Measurements from ENCODE around the gene KLHL33.

KLHL33 gene

DNA sequence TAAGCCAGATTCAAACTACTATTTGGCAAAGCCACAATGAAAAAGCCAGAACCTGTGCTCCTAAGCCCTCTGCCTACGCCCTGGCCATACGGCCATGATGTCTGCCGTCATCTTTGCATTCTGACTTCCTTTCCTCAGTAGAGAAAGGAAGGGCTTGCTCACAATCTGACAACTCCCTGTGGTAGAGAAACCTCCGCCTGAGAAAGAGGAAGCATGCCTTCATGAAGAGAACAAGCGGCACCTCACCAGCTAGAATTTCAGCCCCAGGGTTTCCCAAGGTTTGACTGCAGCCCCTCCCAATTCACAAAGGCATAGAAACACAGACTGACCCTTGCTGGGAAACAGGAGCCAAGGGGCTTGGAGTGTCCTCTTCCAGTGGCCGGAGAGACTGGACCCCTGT is 48.4 kb downstream of the KLHL33 start:
- FAIRE-seq, result no peak
- no peak for DNase-seq (ENCODE audit: insufficient read length, low spot score)
- TF ChIP-seq POU2F2 (IDR thresholded peaks at IDR 0.05; ENCODE audit: low read depth, low read length), result no peak
- TF ChIP-seq SPI1 (IDR thresholded peaks at IDR 0.05; ENCODE audit: low read depth, low read length), result no peak
- no peak for TF ChIP-seq TAF1 (IDR thresholded peaks at IDR 0.05; ENCODE audit: low read depth, low read length)
- TF ChIP-seq PAX5 (IDR thresholded peaks at IDR 0.05; ENCODE audit: insufficient read depth, low read length, severe bottlenecking), result no peak
- no peak for TF ChIP-seq POLR2A (IDR thresholded peaks at IDR 0.05; ENCODE audit: low read depth, low read length)
- no peak for TF ChIP-seq POLR2AphosphoS5 (IDR thresholded peaks at IDR 0.05; ENCODE audit: low read depth, low read length)

DNA sequence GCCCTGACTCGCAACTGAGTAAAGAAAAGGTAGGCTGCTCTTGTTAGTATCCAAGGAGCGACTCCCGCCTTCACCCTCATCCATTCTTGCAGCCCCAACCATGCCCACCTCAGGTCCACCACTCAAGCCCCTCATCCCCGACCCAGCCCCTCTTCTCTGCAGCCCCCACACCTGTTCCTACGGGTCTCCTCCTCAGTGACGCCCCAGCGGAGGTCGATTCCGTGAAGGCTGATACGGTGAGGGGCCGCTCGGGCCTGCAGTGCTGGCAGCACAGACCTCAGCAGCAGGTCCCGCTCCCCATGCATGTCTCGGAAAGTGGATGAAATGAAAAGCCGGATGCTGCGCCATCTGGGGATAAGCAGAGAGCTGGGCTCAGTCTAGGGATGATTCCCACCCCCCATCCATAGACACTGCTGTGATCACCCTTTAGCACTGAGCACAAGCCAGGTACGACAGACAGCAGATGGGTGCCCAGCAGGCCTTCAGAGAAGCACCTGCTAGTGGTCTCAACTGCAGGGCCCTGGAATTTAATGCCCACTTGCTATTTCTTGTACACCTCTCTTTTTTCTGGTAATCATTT is 49.6 kb downstream of the KLHL33 start:
- TF ChIP-seq POU2F2 (IDR thresholded peaks at IDR 0.05; ENCODE audit: low read depth, low read length), result no peak
- no peak for TF ChIP-seq SPI1 (IDR thresholded peaks at IDR 0.05; ENCODE audit: low read depth, low read length)
- TF ChIP-seq PAX5 (IDR thresholded peaks at IDR 0.05; ENCODE audit: insufficient read depth, low read length, severe bottlenecking), result no peak
- TF ChIP-seq POLR2AphosphoS5 (IDR thresholded peaks at IDR 0.05; ENCODE audit: low read depth, low read length), result no peak
- no peak for TF ChIP-seq TAF1 (IDR thresholded peaks at IDR 0.05; ENCODE audit: low read depth, low read length)
- TF ChIP-seq POLR2A (IDR thresholded peaks at IDR 0.05; ENCODE audit: low read depth, low read length), result no peak
- no peak for DNase-seq (ENCODE audit: insufficient read length, low spot score)
- no peak for FAIRE-seq

DNA sequence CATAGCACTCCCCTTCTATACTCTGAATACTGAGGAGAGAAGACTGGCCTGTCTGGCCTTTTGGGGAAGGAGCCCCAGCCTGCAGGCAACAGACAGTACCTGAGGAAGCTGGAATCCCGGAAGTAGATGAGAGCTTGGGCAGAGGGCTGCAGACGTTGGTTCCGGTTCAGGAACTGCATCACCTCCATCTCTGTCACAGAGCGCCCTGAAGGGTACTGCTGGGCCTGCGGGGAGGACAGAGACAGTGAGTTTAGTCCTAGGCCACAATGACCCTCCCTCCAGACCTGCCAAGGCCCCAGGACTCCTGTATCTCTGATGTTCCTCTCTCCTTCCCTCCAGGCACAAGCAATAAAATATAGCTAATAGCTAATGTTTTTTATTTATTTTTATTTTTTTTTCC is 51.1 kb downstream of the KLHL33 start:
- no peak for TF ChIP-seq PAX5 (IDR thresholded peaks at IDR 0.05; ENCODE audit: insufficient read depth, low read length, severe bottlenecking)
- TF ChIP-seq POU2F2 (IDR thresholded peaks at IDR 0.05; ENCODE audit: low read depth, low read length), result no peak
- TF ChIP-seq POLR2A (IDR thresholded peaks at IDR 0.05; ENCODE audit: low read depth, low read length), result no peak
- TF ChIP-seq TAF1 (IDR thresholded peaks at IDR 0.05; ENCODE audit: low read depth, low read length), result no peak
- TF ChIP-seq POLR2AphosphoS5 (IDR thresholded peaks at IDR 0.05; ENCODE audit: low read depth, low read length), result no peak
- TF ChIP-seq SPI1 (IDR thresholded peaks at IDR 0.05; ENCODE audit: low read depth, low read length), result no peak
- FAIRE-seq, result no peak
- DNase-seq (ENCODE audit: insufficient read length, low spot score), result no peak

DNA sequence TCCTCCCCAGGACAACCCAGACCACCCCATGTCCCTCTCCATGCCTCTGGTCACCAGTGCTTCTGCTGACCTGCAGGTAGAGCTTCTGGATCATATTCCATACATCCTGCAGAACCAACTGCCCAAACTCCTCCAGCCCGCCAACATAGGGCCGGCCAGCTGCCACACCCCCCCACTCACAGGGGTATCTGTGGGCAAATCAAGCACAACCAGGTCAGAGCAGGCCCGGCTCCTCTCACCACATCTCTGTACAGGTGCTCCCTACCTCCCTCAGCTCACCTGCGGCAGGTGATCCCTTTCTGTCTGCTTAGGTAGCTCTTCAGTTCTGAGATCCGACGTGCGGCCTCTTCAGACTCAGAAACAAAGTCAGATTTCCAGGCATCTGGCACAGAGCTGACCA is 51.6 kb downstream of the KLHL33 start:
- FAIRE-seq (no peak), DNase-seq (ENCODE audit: insufficient read length, low spot score) (no peak)
- TF ChIP-seq POLR2AphosphoS5 (IDR thresholded peaks at IDR 0.05; ENCODE audit: low read depth, low read length), result no peak
- TF ChIP-seq POLR2A (IDR thresholded peaks at IDR 0.05; ENCODE audit: low read depth, low read length), result no peak
- TF ChIP-seq SPI1 (IDR thresholded peaks at IDR 0.05; ENCODE audit: low read depth, low read length), result no peak
- TF ChIP-seq POU2F2 (IDR thresholded peaks at IDR 0.05; ENCODE audit: low read depth, low read length), result no peak
- no peak for TF ChIP-seq PAX5 (IDR thresholded peaks at IDR 0.05; ENCODE audit: insufficient read depth, low read length, severe bottlenecking)
- TF ChIP-seq TAF1 (IDR thresholded peaks at IDR 0.05; ENCODE audit: low read depth, low read length), result no peak

DNA sequence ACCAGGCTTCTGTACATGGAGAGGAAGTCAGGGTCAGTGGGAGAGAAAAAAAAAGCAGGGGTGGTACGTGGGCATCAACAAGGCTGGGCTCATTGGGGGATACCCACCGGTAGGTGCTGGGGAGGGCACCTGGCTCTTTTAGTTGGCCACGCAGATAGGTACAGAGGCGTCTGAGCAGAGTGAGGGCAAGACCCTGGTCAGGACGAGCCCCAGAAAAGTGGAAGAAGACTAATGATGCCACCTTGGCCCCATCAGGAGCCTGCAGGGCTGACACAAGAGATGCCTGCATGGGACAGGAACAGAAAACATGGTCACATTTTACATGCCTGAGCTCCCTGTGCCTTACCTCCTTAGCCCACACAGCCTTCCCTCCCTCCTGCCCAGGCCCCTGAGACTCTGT is 52.3 kb downstream of the KLHL33 start:
- no peak for FAIRE-seq
- TF ChIP-seq POLR2AphosphoS5 (IDR thresholded peaks at IDR 0.05; ENCODE audit: low read depth, low read length) (no peak), POLR2A (IDR thresholded peaks at IDR 0.05; ENCODE audit: low read depth, low read length) (no peak), TAF1 (IDR thresholded peaks at IDR 0.05; ENCODE audit: low read depth, low read length) (no peak), SPI1 (IDR thresholded peaks at IDR 0.05; ENCODE audit: low read depth, low read length) (no peak), POU2F2 (IDR thresholded peaks at IDR 0.05; ENCODE audit: low read depth, low read length) (no peak), PAX5 (IDR thresholded peaks at IDR 0.05; ENCODE audit: insufficient read depth, low read length, severe bottlenecking) (no peak)
- DNase-seq (ENCODE audit: insufficient read length, low spot score), result no peak

DNA sequence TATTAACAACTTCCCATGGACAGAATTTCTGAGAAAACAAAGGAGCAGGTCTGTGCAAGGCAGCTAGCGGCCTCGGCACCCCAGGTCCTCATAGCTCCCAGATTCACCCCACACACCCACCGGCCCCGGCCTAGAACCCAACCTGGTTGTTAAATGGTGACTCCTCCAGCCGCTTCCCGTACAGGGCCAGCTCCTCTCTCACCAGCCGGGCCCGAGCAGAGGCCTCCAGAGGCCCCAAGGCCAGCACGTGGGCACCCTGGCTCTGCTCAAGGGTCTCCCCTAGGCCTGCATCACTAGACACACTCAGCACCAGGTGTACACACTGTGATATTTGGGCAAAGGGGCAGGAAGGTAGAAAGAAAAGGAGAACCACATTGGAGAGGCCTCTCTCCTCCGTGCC is 52.9 kb downstream of the KLHL33 start:
- TF ChIP-seq POU2F2 (IDR thresholded peaks at IDR 0.05; ENCODE audit: low read depth, low read length) (no peak), TAF1 (IDR thresholded peaks at IDR 0.05; ENCODE audit: low read depth, low read length) (no peak)
- FAIRE-seq, result no peak

DNA sequence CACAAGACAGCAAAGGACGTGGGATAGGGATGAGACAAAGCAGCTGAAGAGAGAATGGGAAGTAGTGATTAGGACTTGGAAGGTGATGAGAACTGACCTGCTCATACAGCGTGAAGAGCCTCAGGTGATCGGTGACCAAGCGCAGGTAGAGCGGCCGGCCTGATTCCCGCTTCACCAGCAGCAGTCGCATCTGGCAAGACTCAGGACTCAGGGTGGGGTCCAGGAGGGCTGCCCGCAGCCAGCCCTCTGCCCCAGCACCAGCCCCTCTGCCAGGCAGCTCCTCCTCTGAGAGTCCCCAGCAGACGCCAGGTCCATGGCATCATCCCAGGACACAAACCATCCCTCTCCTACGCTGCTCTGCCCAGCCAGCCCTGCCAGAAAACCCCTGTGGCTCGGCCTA is 53.4 kb downstream of the KLHL33 start:
- FAIRE-seq (no peak), DNase-seq (ENCODE audit: insufficient read length, low spot score) (no peak)
- TF ChIP-seq POLR2A (IDR thresholded peaks at IDR 0.05; ENCODE audit: low read depth, low read length) (no peak), PAX5 (IDR thresholded peaks at IDR 0.05; ENCODE audit: insufficient read depth, low read length, severe bottlenecking) (no peak), POLR2AphosphoS5 (IDR thresholded peaks at IDR 0.05; ENCODE audit: low read depth, low read length) (no peak), TAF1 (IDR thresholded peaks at IDR 0.05; ENCODE audit: low read depth, low read length) (no peak), SPI1 (IDR thresholded peaks at IDR 0.05; ENCODE audit: low read depth, low read length) (no peak), POU2F2 (IDR thresholded peaks at IDR 0.05; ENCODE audit: low read depth, low read length) (no peak)

More for the DNA sequence above, 52.9 kb downstream of the KLHL33 start:
- DNase-seq (ENCODE audit: insufficient read length, low spot score), result no peak

DNA sequence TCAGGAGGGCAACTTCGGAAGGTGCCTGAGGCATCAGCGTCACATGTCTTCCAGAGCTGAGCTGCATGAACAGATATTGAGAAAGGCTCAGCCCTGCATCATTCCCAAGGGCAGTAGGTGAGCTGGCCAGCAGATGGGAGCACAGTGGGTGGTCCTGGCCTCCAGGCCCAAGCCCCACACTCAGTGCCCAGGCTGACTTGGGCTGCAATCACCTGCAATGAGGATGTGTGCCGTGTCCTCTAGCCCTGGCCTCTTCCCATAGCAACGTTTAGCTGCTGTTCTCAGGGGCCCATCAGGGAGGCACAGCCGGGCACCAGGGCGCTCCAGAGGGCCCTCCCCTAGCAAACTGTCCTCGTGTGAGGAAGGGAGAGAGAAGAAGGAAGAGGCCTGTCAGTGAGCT is 54.6 kb downstream of the KLHL33 start:
- TF ChIP-seq POLR2A (IDR thresholded peaks at IDR 0.05; ENCODE audit: low read depth, low read length) (no peak), PAX5 (IDR thresholded peaks at IDR 0.05; ENCODE audit: insufficient read depth, low read length, severe bottlenecking) (no peak), TAF1 (IDR thresholded peaks at IDR 0.05; ENCODE audit: low read depth, low read length) (no peak), SPI1 (IDR thresholded peaks at IDR 0.05; ENCODE audit: low read depth, low read length) (no peak), POLR2AphosphoS5 (IDR thresholded peaks at IDR 0.05; ENCODE audit: low read depth, low read length) (no peak), POU2F2 (IDR thresholded peaks at IDR 0.05; ENCODE audit: low read depth, low read length) (no peak)
- FAIRE-seq, result no peak

DNA sequence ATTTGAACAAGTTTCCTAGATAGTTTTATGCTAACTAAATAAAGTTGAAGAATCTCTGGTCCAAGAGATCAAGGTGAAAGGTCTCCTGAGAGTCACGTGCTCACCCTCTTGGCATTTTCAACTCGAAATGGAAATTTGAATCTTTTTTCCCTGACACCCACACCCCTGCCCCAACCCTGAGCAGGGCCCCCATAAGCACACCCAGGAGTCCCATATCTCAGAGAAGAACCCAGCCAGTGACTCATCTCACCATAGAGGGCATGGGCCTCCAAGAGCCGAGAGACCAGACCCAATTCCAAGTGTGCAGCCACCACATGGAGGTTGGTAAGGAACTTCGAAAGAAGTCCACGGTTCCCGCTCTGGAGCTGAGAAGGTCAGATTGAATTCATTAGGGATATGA is 55.3 kb downstream of the KLHL33 start:
- DNase-seq (ENCODE audit: insufficient read length, low spot score) (no peak), FAIRE-seq (no peak)
- TF ChIP-seq TAF1 (IDR thresholded peaks at IDR 0.05; ENCODE audit: low read depth, low read length) (no peak), POLR2A (IDR thresholded peaks at IDR 0.05; ENCODE audit: low read depth, low read length) (no peak), POLR2AphosphoS5 (IDR thresholded peaks at IDR 0.05; ENCODE audit: low read depth, low read length) (no peak), SPI1 (IDR thresholded peaks at IDR 0.05; ENCODE audit: low read depth, low read length) (no peak), POU2F2 (IDR thresholded peaks at IDR 0.05; ENCODE audit: low read depth, low read length) (no peak), PAX5 (IDR thresholded peaks at IDR 0.05; ENCODE audit: insufficient read depth, low read length, severe bottlenecking) (no peak)

More for the DNA sequence above, 54.6 kb downstream of the KLHL33 start:
- DNase-seq (ENCODE audit: insufficient read length, low spot score), result no peak

DNA sequence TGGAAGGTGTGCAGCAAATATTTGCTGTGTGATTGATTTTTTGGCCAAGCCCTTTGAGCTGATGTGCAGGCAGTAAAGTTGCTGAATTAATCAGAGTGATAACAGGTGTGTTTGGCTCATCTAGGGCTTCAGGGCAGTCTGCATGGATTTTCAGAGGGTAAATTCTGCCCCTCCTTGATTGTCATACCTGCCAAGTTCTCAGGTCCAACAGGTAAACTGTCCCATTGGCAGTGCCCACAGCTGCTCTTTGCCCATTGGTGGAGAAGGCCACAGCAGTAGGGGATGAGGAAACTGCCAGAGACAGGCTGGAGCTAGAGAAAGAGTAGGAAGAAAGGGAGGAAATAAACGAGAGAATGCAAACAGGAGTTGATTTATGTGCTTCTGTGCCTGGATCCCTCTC is 56.2 kb downstream of the KLHL33 start:
- TF ChIP-seq PAX5 (IDR thresholded peaks at IDR 0.05; ENCODE audit: insufficient read depth, low read length, severe bottlenecking) (no peak), POU2F2 (IDR thresholded peaks at IDR 0.05; ENCODE audit: low read depth, low read length) (no peak), POLR2AphosphoS5 (IDR thresholded peaks at IDR 0.05; ENCODE audit: low read depth, low read length) (no peak), POLR2A (IDR thresholded peaks at IDR 0.05; ENCODE audit: low read depth, low read length) (no peak), TAF1 (IDR thresholded peaks at IDR 0.05; ENCODE audit: low read depth, low read length) (no peak)
- FAIRE-seq (no peak), DNase-seq (ENCODE audit: insufficient read length, low spot score) (no peak)

Measured in GM12891 (cell line).